CD14-positive monocyte (primary cell): Measurements from ENCODE around the gene C16orf95. TPM values are rescaled to one million over a fixed set of nuclear protein-coding genes. Genes with fewer than 3 reads are reported as not detected.

Source experiments
- DNase-seq, 3 donors: peaks; one replicate each; pipeline ENCODE4 v3.0.0-alpha.2; 2011 to 2022
- H2AFZ ChIP-seq: 2 replicates; pipeline ENCODE4 v1.6.0; 2012; ENCODE audit warnings: mild to moderate bottlenecking, low read depth, low read length, inconsistent platforms; ENCODE audit not compliant: insufficient read depth, poor library complexity, severe bottlenecking
- H3K27ac ChIP-seq, 2 donors: 1 replicate in 1 of 2; 2 replicates in 1 of 2; pipeline ENCODE4 v1.5.1; 2012 to 2013; ENCODE audit warnings: low read length in 2 of 2, control low read depth in 1 of 2, inconsistent platforms in 1 of 2, low read depth in 1 of 2, mild to moderate bottlenecking in 1 of 2
- H3K27me3 ChIP-seq, 2 donors: one replicate each; pipeline versions ENCODE4 v1.6.0 to v1.6.1; 2011 to 2013; ENCODE audit warnings: low read length in 2 of 2; ENCODE audit not compliant: control insufficient read depth in 2 of 2, insufficient read depth in 2 of 2
- H3K36me3 ChIP-seq, 2 donors: replicated peaks in 1 of 2; 1 replicate in 1 of 2; 2 replicates in 1 of 2; pipeline versions ENCODE4 v1.5.1 to v1.6.1; 2012 to 2013; ENCODE audit warnings: low read length in 2 of 2, control low read depth in 1 of 2, inconsistent platforms in 1 of 2, mild to moderate bottlenecking in 1 of 2; ENCODE audit not compliant: insufficient read depth in 2 of 2, control insufficient read depth in 1 of 2
- H3K4me1 ChIP-seq, 2 donors: 1 replicate in 1 of 2; 2 replicates in 1 of 2; pipeline versions ENCODE4 v1.5.1 to v1.6.1; 2012 to 2013; ENCODE audit warnings: low read length in 2 of 2, control low read depth in 1 of 2, inconsistent platforms in 1 of 2, mild to moderate bottlenecking in 1 of 2, moderate library complexity in 1 of 2; ENCODE audit not compliant: insufficient read depth in 2 of 2, control insufficient read depth in 1 of 2
- H3K4me2 ChIP-seq: replicated peaks from 2 replicates; pipeline ENCODE3; 2012; ENCODE audit warnings: low read length, moderate library complexity, mild to moderate bottlenecking; ENCODE audit not compliant: poor library complexity, severe bottlenecking; ENCODE audit errors: extremely low read depth
- H3K4me3 ChIP-seq, 3 experiments: fragments of 200-600 bp in 1 of 3; sonication (generic) in 1 of 3; replicated peaks in 1 of 3; 1 replicate in 2 of 3; 2 replicates in 1 of 3; pipeline ENCODE4 v1.5.1; 2011 to 2013; ENCODE audit warnings: low read length in 3 of 3, mild to moderate bottlenecking in 3 of 3, control low read depth in 2 of 3, low read depth in 2 of 3, inconsistent platforms in 1 of 3, moderate library complexity in 1 of 3
- H3K79me2 ChIP-seq: 2 replicates; pipeline ENCODE4 v1.6.0; 2012; ENCODE audit warnings: mild to moderate bottlenecking, control low read depth, inconsistent platforms, low read length, moderate library complexity; ENCODE audit not compliant: insufficient read depth
- H3K9ac ChIP-seq: 2 replicates; pipeline ENCODE4 v1.6.0; 2017; ENCODE audit warnings: low read length, mild to moderate bottlenecking; ENCODE audit not compliant: insufficient read depth, poor library complexity, severe bottlenecking
- H3K9me3 ChIP-seq, 2 donors: replicated peaks in 1 of 2; 1 replicate in 1 of 2; 2 replicates in 1 of 2; pipeline versions ENCODE4 v1.5.1 to v1.6.1; 2012 to 2013; ENCODE audit warnings: low read length in 2 of 2, control low read depth in 1 of 2; ENCODE audit not compliant: control insufficient read depth in 1 of 2, insufficient read depth in 1 of 2
- H4K20me1 ChIP-seq: 2 replicates; pipeline ENCODE4 v1.6.0; 2012; ENCODE audit warnings: mild to moderate bottlenecking, low read length, control low read depth, moderate library complexity; ENCODE audit not compliant: insufficient read depth
- H3K27ac Mint-ChIP-seq, 7 donors: one replicate each; pipeline ENCODE4 v1.8.0; 2020; ENCODE audit warnings: mild to moderate bottlenecking in 7 of 7, mixed read lengths in 7 of 7, moderate library complexity in 6 of 7, inconsistent platforms in 2 of 7
- H3K27me3 Mint-ChIP-seq, 3 donors: one replicate each; pipeline ENCODE4 v1.8.0; 2021 to 2022; ENCODE audit warnings: low read depth in 3 of 3, mild to moderate bottlenecking in 3 of 3, mixed read lengths in 3 of 3, moderate library complexity in 3 of 3, inconsistent platforms in 1 of 3
- H3K36me3 Mint-ChIP-seq, 2 donors: one replicate each; pipeline ENCODE4 v1.8.0; 2020; ENCODE audit warnings: mixed read lengths in 2 of 2, inconsistent platforms in 1 of 2, mild to moderate bottlenecking in 1 of 2
- H3K4me1 Mint-ChIP-seq: one replicate; pipeline ENCODE4 v1.8.0; 2020; ENCODE audit warnings: mild to moderate bottlenecking, mixed read lengths
- H3K4me3 Mint-ChIP-seq, 2 donors: one replicate each; pipeline ENCODE4 v1.8.0; 2020; ENCODE audit warnings: mild to moderate bottlenecking in 2 of 2, mixed read lengths in 2 of 2, moderate library complexity in 1 of 2
- H3K9me3 Mint-ChIP-seq, 7 donors: one replicate each; pipeline ENCODE4 v1.8.0; 2020 to 2022; ENCODE audit warnings: mixed read lengths in 7 of 7, mild to moderate bottlenecking in 6 of 7, moderate library complexity in 6 of 7, inconsistent platforms in 2 of 7
- CTCF ChIP-seq: fragments of 200-600 bp; IDR thresholded peaks from one replicate; pipeline ENCODE4 v1.8.0; 2022; ENCODE audit warnings: antibody characterized with exemption, mild to moderate bottlenecking
- WGBS: methylation state at CpG from one replicate; pipeline ENCODE4 v1.1.5; 2013; ENCODE audit warnings: missing lambda C conversion rate; ENCODE audit not compliant: insufficient coverage; 5-methylcytosine and 5-hydroxymethylcytosine counted together
- intact Hi-C, 2 donors: fragments of 100-400 bp; cut with micrococcal nuclease; formaldehyde crosslinking; loops; one replicate each; pipeline versions ENCODE4 v1.15.0 to v1.15.1; 2023
- polyA plus RNA-seq, 3 donors: library from polyadenylated mRNA; depleted of rRNA in 1 of 3; unstranded in 2 of 3; stranded (reverse) in 1 of 3; fragments of 300-500 nt in 2 of 3; fragments of >200 nt in 1 of 3; fragmentation: Illumina TruSeq in 2 of 3; gene quantifications; 1 replicate in 2 of 3; 2 replicates in 1 of 3; pipeline ENCODE4 v1.2.3, GENCODE V29; 2012 to 2021

Gene C16orf95
- polyA plus RNA-seq, 3 donors: 0.89 to 1.9 (median 1.7) TPM

GRCh38 chr16:87295259-87295658, 21.9 kb downstream of the C16orf95 start:
- Histone ChIP-seq H3K9me3 (peaks cover 0 to 8% of the 10 kb centered on the region in 2 donors), H3K4me1 (no peaks in the 10 kb centered on the region), H4K20me1 (no peaks in the 10 kb centered on the region), H3K36me3 (no peaks in the 10 kb centered on the region), H3K27me3 (no peaks in the 10 kb centered on the region), H3K9ac (no peak overlapping the region), H3K79me2 (no peaks in the 10 kb centered on the region), H3K4me2 (no peak overlapping the region), H3K4me3 (no peak overlapping the region), H3K27ac (no peak overlapping the region), H2AFZ (no peak overlapping the region)
- DNase-seq: no peak
- H3K36me3 Mint-ChIP-seq: no peaks in the 10 kb centered on the region
- no peak overlapping the region for H3K27ac Mint-ChIP-seq
- H3K27me3 Mint-ChIP-seq: peaks cover 0 to 13% (median 2%) of the 10 kb centered on the region in 3 donors
- intact Hi-C loops: no loop called here
- H3K4me3 Mint-ChIP-seq: no peak overlapping the region
- WGBS: 90% methylated on average over 2 of the region's 4 CpGs
- peaks cover 2 to 12% (median 6%) of the 10 kb centered on the region in 7 donors for H3K9me3 Mint-ChIP-seq
- H3K4me1 Mint-ChIP-seq: no peaks in the 10 kb centered on the region
- no peak for TF ChIP-seq CTCF

GRCh38 chr16:87293990-87294389, 23.2 kb downstream of the C16orf95 start:
- Histone ChIP-seq H3K27ac (no peak overlapping the region), H2AFZ (no peak overlapping the region), H3K9ac (no peak overlapping the region), H3K27me3 (no peaks in the 10 kb centered on the region), H3K9me3 (peaks cover 0 to 8% of the 10 kb centered on the region in 2 donors), H4K20me1 (no peaks in the 10 kb centered on the region), H3K4me3 (no peak overlapping the region), H3K36me3 (no peaks in the 10 kb centered on the region), H3K4me2 (no peak overlapping the region), H3K79me2 (no peaks in the 10 kb centered on the region), H3K4me1 (peaks cover 0 to 6% of the 10 kb centered on the region in 2 donors)
- no peak for DNase-seq
- peak overlapping the region in 1 of 2 donors; percentile 2 for H3K4me3 Mint-ChIP-seq
- H3K9me3 Mint-ChIP-seq: peaks cover 2 to 12% (median 8%) of the 10 kb centered on the region in 7 donors
- intact Hi-C loops: no loop called here
- H3K27me3 Mint-ChIP-seq: peaks cover 0 to 13% (median 2%) of the 10 kb centered on the region in 3 donors
- TF ChIP-seq CTCF: no peak
- no peak overlapping the region for H3K27ac Mint-ChIP-seq
- peaks cover 9% of the 10 kb centered on the region for H3K4me1 Mint-ChIP-seq
- 92% methylated on average over 3 of the region's 3 CpGs for WGBS
- H3K36me3 Mint-ChIP-seq: no peaks in the 10 kb centered on the region
